ENCODE data around the gene VENTX.

VENTX gene

GRCh38 chr10:133238466-133238804, 780 bp downstream of the VENTX start:
- DNase-seq: no peak

GRCh38 chr10:133239990-133240389, 2.3 kb downstream of the VENTX start:
- DNase-seq: no peak

GRCh38 chr10:133241501-133242205, 4.0 kb downstream of the VENTX start:
- no peak for DNase-seq

GRCh38 chr10:133242611-133243356, 5.1 kb downstream of the VENTX start:
- DNase-seq: no peak

- no peak for DNase-seq
Measured at GRCh38 chr10:133243593-133243992, 5.9 kb downstream of the VENTX start.

- DNase-seq: no peak
Measured at GRCh38 chr10:133245439-133246235, 8.0 kb downstream of the VENTX start.

- DNase-seq: no peak
Measured at GRCh38 chr10:133246236-133246626, 8.6 kb downstream of the VENTX start.

GRCh38 chr10:133247681-133248333, 10.2 kb downstream of the VENTX start:
- no peak for DNase-seq

- no peak for DNase-seq
Measured at GRCh38 chr10:133248334-133248715, 10.7 kb downstream of the VENTX start.

- DNase-seq: no peak
Measured at GRCh38 chr10:133249094-133249780, 11.6 kb downstream of the VENTX start.

GRCh38 chr10:133249975-133250754, 12.5 kb downstream of the VENTX start:
- no peak for DNase-seq

GRCh38 chr10:133251388-133252222, 13.9 kb downstream of the VENTX start:
- no peak for DNase-seq

- DNase-seq: no peak
Measured at GRCh38 chr10:133252223-133252552, 14.5 kb downstream of the VENTX start.

GRCh38 chr10:133253361-133253955, 15.8 kb downstream of the VENTX start:
- no peak for DNase-seq

- no peak for DNase-seq
Measured at GRCh38 chr10:133254421-133255120, 16.9 kb downstream of the VENTX start.

GRCh38 chr10:133255323-133255722, 17.7 kb downstream of the VENTX start:
- DNase-seq: no peak

GRCh38 chr10:133257489-133258065, 19.9 kb downstream of the VENTX start:
- DNase-seq: peak; percentile 49

GRCh38 chr10:133258066-133258817, 20.6 kb downstream of the VENTX start:
- peak; percentile 65 for DNase-seq
